Fibroblast of lung (primary cell): ENCODE measurements around the gene RCAN2. TPM values are rescaled to one million over a fixed set of nuclear protein-coding genes. Genes with fewer than 3 reads are reported as not detected.
A peak's percentile ranks its signal among the peaks of the same experiment; 100 is the strongest.

ENCODE experiments used
- DNase-seq, 2 donors: peaks; one replicate each; pipeline versions ENCODE4 v3.0.0 to v3.0.0-alpha.2; 2010; ENCODE audit warnings: low read depth in 2 of 2
- H2AFZ ChIP-seq: 2 replicates; pipeline ENCODE4 v1.5.1; 2012; ENCODE audit warnings: low read length, control low read depth, inconsistent platforms
- H3K27ac ChIP-seq: 2 replicates; pipeline ENCODE4 v1.5.1; 2011; ENCODE audit warnings: low read length, control low read depth; ENCODE audit not compliant: insufficient read depth
- H3K27me3 ChIP-seq: 2 replicates; pipeline ENCODE4 v1.5.1; 2011; ENCODE audit warnings: mild to moderate bottlenecking, low read length; ENCODE audit not compliant: control insufficient read depth, insufficient read depth
- H3K36me3 ChIP-seq: 2 replicates; pipeline ENCODE4 v1.5.1; 2011; ENCODE audit warnings: low read length; ENCODE audit not compliant: control insufficient read depth, insufficient read depth
- H3K4me1 ChIP-seq: 2 replicates; pipeline ENCODE4 v1.5.1; 2011; ENCODE audit warnings: low read length; ENCODE audit not compliant: control insufficient read depth, insufficient read depth; ENCODE audit errors: extremely low read depth
- H3K4me2 ChIP-seq: 2 replicates; pipeline ENCODE4 v1.5.1; 2011; ENCODE audit warnings: low read length, control low read depth; ENCODE audit not compliant: insufficient read depth; ENCODE audit errors: extremely low read depth
- H3K4me3 ChIP-seq, 4 experiments: fragments of 200-600 bp in 1 of 4; sonication (generic) in 1 of 4; replicated peaks in 1 of 4; 2 replicates each; pipeline ENCODE4 v1.5.1; 2011 to 2016; ENCODE audit warnings: low read length in 4 of 4, low read depth in 3 of 4, mild to moderate bottlenecking in 3 of 4, control low read depth in 2 of 4, inconsistent platforms in 1 of 4, mixed read lengths in 1 of 4; ENCODE audit not compliant: insufficient read depth in 1 of 4; ENCODE audit errors: control extremely low read depth in 1 of 4
- H3K79me2 ChIP-seq: 2 replicates; pipeline ENCODE4 v1.5.1; 2012; ENCODE audit warnings: mild to moderate bottlenecking, low read length, inconsistent platforms; ENCODE audit not compliant: control insufficient read depth, insufficient read depth
- H3K9ac ChIP-seq: 2 replicates; pipeline ENCODE4 v1.5.1; 2011; ENCODE audit warnings: mild to moderate bottlenecking, low read length, control low read depth; ENCODE audit not compliant: insufficient read depth
- H3K9me3 ChIP-seq: 2 replicates; pipeline ENCODE4 v1.5.1; 2012; ENCODE audit warnings: low read depth, low read length; ENCODE audit not compliant: control insufficient read depth, insufficient read depth
- H4K20me1 ChIP-seq: 2 replicates; pipeline ENCODE4 v1.5.1; 2011; ENCODE audit warnings: low read length; ENCODE audit not compliant: control insufficient read depth, insufficient read depth; ENCODE audit errors: extremely low read depth
- CTCF ChIP-seq, 2 donors: IDR thresholded peaks in 1 of 2; conservative IDR thresholded peaks in 1 of 2; 1 replicate in 1 of 2; 2 replicates in 1 of 2; pipeline ENCODE4 v1.5.1; 2011 to 2012; ENCODE audit warnings: low read length in 2 of 2, control low read depth in 1 of 2, inconsistent platforms in 1 of 2, low read depth in 1 of 2, mild to moderate bottlenecking in 1 of 2
- EZH2 ChIP-seq: IDR thresholded peaks from 2 replicates; pipeline ENCODE4 v1.5.1; 2012; ENCODE audit warnings: low read length, control low read depth, mild to moderate bottlenecking; ENCODE audit errors: missing control alignments
- polyA plus RNA-seq, 2 donors: library from polyadenylated mRNA; depleted of rRNA in 1 of 2; stranded (reverse) in 1 of 2; unstranded in 1 of 2; fragments of >200 nt; gene quantifications; 2 replicates each; pipeline ENCODE4 v1.2.1, GENCODE V29; 2011 to 2012; ENCODE audit warnings: missing spikeins in 1 of 2
- total RNA-seq: library from RNA; depleted of rRNA; stranded (reverse); fragments of >200 nt; gene quantifications from 2 replicates; pipeline ENCODE4 v1.2.1, GENCODE V29; 2014

RCAN2 gene
- total and polyA plus RNA-seq, 2 donors (not counting 1 experiment from before 2014, with no cell fraction given) = 11.7 to 38.0 TPM

DNA sequence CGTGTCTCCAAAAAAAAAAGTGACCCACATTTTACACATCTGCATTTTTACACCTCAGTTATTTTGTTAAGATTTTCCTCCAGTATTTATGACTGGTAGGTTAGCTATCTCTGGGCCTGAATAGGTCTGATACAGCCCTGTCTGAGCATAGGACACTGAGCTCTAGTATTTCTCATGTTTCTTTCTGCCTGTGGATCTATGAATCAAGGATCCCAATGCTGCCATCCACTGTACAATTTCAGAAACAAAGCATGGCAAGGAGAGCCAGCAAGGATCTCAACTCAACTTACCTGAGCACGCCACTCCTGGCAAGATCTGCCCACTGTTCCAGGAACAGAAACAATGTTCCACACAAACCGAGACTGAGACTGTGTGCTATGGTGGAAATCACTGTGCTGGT, 284.1 kb downstream of the RCAN2 start:
- DNase-seq = no peak
- H3K27me3 ChIP-seq = no peaks in the 10 kb centered on the region
- TF ChIP-seq EZH2 (no peak), CTCF (conservative IDR thresholded peaks at IDR 0.05 in 1 of 2, IDR thresholded peaks at IDR 0.05 in 1 of 2; ENCODE audit: low read depth in 1 of 2, low read length in 2 of 2) (no peak)
- no peaks in the 10 kb centered on the region for H3K79me2 ChIP-seq
- H3K27ac ChIP-seq = no peak overlapping the region
- no peak overlapping the region for H3K9ac ChIP-seq
- H2AFZ ChIP-seq = no peak overlapping the region
- no peaks in the 10 kb centered on the region for H3K36me3 ChIP-seq
- H3K4me2 ChIP-seq = no peak overlapping the region
- no peak overlapping the region for H3K4me3 ChIP-seq
- H4K20me1 ChIP-seq = no peaks in the 10 kb centered on the region
- H3K9me3 ChIP-seq = no peaks in the 10 kb centered on the region
- H3K4me1 ChIP-seq = no peaks in the 10 kb centered on the region

- Histone ChIP-seq H3K27me3 (no peaks in the 10 kb centered on the region), H3K4me3 (no peak overlapping the region), H3K4me2 (no peak overlapping the region), H2AFZ (no peak overlapping the region), H3K9me3 (no peaks in the 10 kb centered on the region), H3K79me2 (no peaks in the 10 kb centered on the region), H3K27ac (no peak overlapping the region), H4K20me1 (no peaks in the 10 kb centered on the region), H3K36me3 (no peaks in the 10 kb centered on the region), H3K4me1 (no peaks in the 10 kb centered on the region), H3K9ac (no peak overlapping the region)
- DNase-seq = no peak
- TF ChIP-seq CTCF (conservative IDR thresholded peaks at IDR 0.05 in 1 of 2, IDR thresholded peaks at IDR 0.05 in 1 of 2; ENCODE audit: low read depth in 1 of 2, low read length in 2 of 2) (no peak), EZH2 (no peak)
Observed at GRCh38 chr6:46204880-46205650, 286.2 kb downstream of the RCAN2 start.

DNA sequence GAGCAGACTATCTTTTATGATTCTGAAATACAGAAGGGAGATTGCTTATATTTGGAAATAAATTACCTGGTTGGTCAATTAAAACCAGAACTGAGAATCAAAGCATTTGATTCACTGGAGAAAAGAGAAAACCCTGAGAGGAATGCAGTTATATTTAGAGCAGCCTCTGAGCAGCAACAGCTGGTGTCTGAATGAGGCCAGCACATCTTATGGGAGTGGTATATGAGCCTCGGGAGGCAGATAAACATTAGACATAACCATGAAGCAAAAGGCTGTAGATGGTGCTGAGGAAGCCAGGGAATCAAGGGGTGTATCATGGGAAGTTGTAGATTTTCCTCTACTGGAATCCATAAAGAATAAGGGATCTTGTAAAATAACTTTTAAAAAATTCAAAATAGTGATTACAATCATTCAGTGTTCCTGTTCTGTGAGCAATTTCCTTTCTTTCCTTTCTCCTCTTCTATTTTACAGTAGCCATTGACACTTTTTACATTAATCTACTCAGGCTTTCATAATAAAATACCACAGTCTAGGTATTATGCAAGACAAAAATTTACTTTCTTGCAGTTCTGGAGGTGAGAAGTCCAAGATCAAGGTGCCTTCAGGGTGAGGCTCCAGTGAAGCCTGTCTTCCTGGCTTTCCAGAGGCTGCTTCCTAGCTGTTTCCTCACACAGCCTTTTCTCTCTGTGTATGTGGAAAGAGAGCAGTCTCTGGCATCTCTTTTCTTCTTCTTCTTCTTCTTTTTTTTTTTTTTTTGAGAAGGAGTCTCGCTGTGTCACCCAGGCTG, 287.7 kb downstream of the RCAN2 start:
- H2AFZ ChIP-seq = no peak overlapping the region
- no peak overlapping the region for H3K4me3 ChIP-seq
- no peaks in the 10 kb centered on the region for H3K79me2 ChIP-seq
- no peaks in the 10 kb centered on the region for H3K36me3 ChIP-seq
- no peaks in the 10 kb centered on the region for H3K4me1 ChIP-seq
- TF ChIP-seq CTCF (conservative IDR thresholded peaks at IDR 0.05 in 1 of 2, IDR thresholded peaks at IDR 0.05 in 1 of 2; ENCODE audit: low read depth in 1 of 2, low read length in 2 of 2) (no peak), EZH2 (no peak)
- no peak overlapping the region for H3K27ac ChIP-seq
- no peak overlapping the region for H3K4me2 ChIP-seq
- H3K9me3 ChIP-seq = no peaks in the 10 kb centered on the region
- no peaks in the 10 kb centered on the region for H3K27me3 ChIP-seq
- no peak overlapping the region for H3K9ac ChIP-seq
- peak in 1 of 2 donors; percentile 49 for DNase-seq
- no peaks in the 10 kb centered on the region for H4K20me1 ChIP-seq
